ENCODE measurements around the gene AKR1C3.
"Not testable (repeated sequence)": the region's sequence is repeated elsewhere in the genome, so short reads cannot be mapped to it uniquely, and the experiment has no call there.

DNA sequence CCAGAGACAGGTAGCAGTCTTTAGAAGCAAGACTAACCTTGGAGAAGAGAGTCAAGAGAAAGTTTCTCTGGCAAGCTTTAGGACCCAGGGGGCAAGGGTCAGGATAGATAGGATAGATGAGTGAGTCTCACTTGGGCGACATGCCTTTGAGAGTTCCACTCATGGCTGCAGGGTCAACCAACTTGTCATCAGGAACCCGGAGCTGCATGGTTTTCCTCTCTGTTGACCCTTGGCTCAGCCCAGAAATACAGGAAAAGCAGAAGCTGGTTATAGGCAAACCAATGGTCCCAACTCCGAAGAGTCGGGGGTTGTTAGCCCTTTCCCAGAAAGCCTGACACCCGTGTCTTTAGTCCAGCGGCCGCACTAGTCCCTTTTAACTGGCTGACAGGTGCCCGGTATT lies 34.9 kb upstream of the AKR1C3 start:
- TF ChIP-seq, protein P1, sequence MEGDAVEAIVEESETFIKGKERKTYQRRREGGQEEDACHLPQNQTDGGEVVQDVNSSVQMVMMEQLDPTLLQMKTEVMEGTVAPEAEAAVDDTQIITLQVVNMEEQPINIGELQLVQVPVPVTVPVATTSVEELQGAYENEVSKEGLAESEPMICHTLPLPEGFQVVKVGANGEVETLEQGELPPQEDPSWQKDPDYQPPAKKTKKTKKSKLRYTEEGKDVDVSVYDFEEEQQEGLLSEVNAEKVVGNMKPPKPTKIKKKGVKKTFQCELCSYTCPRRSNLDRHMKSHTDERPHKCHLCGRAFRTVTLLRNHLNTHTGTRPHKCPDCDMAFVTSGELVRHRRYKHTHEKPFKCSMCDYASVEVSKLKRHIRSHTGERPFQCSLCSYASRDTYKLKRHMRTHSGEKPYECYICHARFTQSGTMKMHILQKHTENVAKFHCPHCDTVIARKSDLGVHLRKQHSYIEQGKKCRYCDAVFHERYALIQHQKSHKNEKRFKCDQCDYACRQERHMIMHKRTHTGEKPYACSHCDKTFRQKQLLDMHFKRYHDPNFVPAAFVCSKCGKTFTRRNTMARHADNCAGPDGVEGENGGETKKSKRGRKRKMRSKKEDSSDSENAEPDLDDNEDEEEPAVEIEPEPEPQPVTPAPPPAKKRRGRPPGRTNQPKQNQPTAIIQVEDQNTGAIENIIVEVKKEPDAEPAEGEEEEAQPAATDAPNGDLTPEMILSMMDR (IDR thresholded peaks at IDR 0.05): not testable (repeated sequence)
- TF ChIP-seq POLR2A (IDR thresholded peaks at IDR 0.05): not testable (repeated sequence)

Data from prostate gland (tissue), 2 donors.